ENCODE measurements around the gene CFAP90.

The CFAP90 gene

GRCh38 chr5:7813576-7813975 is 37.4 kb downstream of the CFAP90 start:
- H2AFZ ChIP-seq (ENCODE audit: low read depth, low read length) = no peak overlapping the region
- no peak overlapping the region for H3K4me3 ChIP-seq (ENCODE audit: low read length)
- no peaks in the 10 kb centered on the region for H4K20me1 ChIP-seq (ENCODE audit: insufficient read depth, low read length)
- TF ChIP-seq EZH2phosphoT487 (IDR thresholded peaks at IDR 0.05; ENCODE audit: low read depth) = no peak
- TF ChIP-seq CTCF (IDR thresholded peaks at IDR 0.05; ENCODE audit: low read depth, low read length) = no peak
- H3K4me2 ChIP-seq (ENCODE audit: low read length) = no peak overlapping the region
- H3K79me2 ChIP-seq (ENCODE audit: low read length) = no peaks in the 10 kb centered on the region
- no peaks in the 10 kb centered on the region for H3K36me3 ChIP-seq (replicated peaks; ENCODE audit: low read depth, low read length)
- H3K27me3 ChIP-seq (ENCODE audit: low read depth, low read length) = no peaks in the 10 kb centered on the region
- no peak overlapping the region for H3K9ac ChIP-seq (ENCODE audit: low read length)
- H3K4me1 ChIP-seq (ENCODE audit: low read length) = no peaks in the 10 kb centered on the region
- H3K9me3 ChIP-seq (ENCODE audit: insufficient read depth, low read length) = no peaks in the 10 kb centered on the region
- H3K27ac ChIP-seq (ENCODE audit: low read length) = no peak overlapping the region

GRCh38 chr5:7813007-7813406 is 37.9 kb downstream of the CFAP90 start:
- Histone ChIP-seq H3K9me3 (ENCODE audit: insufficient read depth, low read length) (no peaks in the 10 kb centered on the region), H3K27me3 (ENCODE audit: low read depth, low read length) (no peaks in the 10 kb centered on the region), H3K4me2 (ENCODE audit: low read length) (no peak overlapping the region), H2AFZ (ENCODE audit: low read depth, low read length) (no peak overlapping the region), H3K4me1 (ENCODE audit: low read length) (no peaks in the 10 kb centered on the region), H3K27ac (ENCODE audit: low read length) (no peak overlapping the region), H3K79me2 (ENCODE audit: low read length) (no peaks in the 10 kb centered on the region), H3K36me3 (replicated peaks; ENCODE audit: low read depth, low read length) (no peaks in the 10 kb centered on the region), H3K4me3 (ENCODE audit: low read length) (no peak overlapping the region), H3K9ac (ENCODE audit: low read length) (no peak overlapping the region), H4K20me1 (ENCODE audit: insufficient read depth, low read length) (no peaks in the 10 kb centered on the region)
- no peak for TF ChIP-seq CTCF (IDR thresholded peaks at IDR 0.05; ENCODE audit: low read depth, low read length)
- no peak for TF ChIP-seq EZH2phosphoT487 (IDR thresholded peaks at IDR 0.05; ENCODE audit: low read depth)

GRCh38 chr5:7811715-7812114 is 39.2 kb downstream of the CFAP90 start:
- no peak overlapping the region for H2AFZ ChIP-seq (ENCODE audit: low read depth, low read length)
- H4K20me1 ChIP-seq (ENCODE audit: insufficient read depth, low read length) = no peaks in the 10 kb centered on the region
- H3K27me3 ChIP-seq (ENCODE audit: low read depth, low read length) = no peaks in the 10 kb centered on the region
- no peaks in the 10 kb centered on the region for H3K79me2 ChIP-seq (ENCODE audit: low read length)
- H3K4me3 ChIP-seq (ENCODE audit: low read length) = no peak overlapping the region
- H3K36me3 ChIP-seq (replicated peaks; ENCODE audit: low read depth, low read length) = no peaks in the 10 kb centered on the region
- H3K4me1 ChIP-seq (ENCODE audit: low read length) = no peaks in the 10 kb centered on the region
- H3K27ac ChIP-seq (ENCODE audit: low read length) = no peak overlapping the region
- no peak overlapping the region for H3K9ac ChIP-seq (ENCODE audit: low read length)
- no peak for TF ChIP-seq EZH2phosphoT487 (IDR thresholded peaks at IDR 0.05; ENCODE audit: low read depth)
- no peak for TF ChIP-seq CTCF (IDR thresholded peaks at IDR 0.05; ENCODE audit: low read depth, low read length)
- H3K4me2 ChIP-seq (ENCODE audit: low read length) = no peak overlapping the region
- no peaks in the 10 kb centered on the region for H3K9me3 ChIP-seq (ENCODE audit: insufficient read depth, low read length)

GRCh38 chr5:7808998-7809397 is 41.9 kb downstream of the CFAP90 start:
- Histone ChIP-seq H3K4me3 (ENCODE audit: low read length) (no peak overlapping the region), H2AFZ (ENCODE audit: low read depth, low read length) (no peak overlapping the region), H3K27me3 (ENCODE audit: low read depth, low read length) (no peaks in the 10 kb centered on the region), H3K4me1 (ENCODE audit: low read length) (no peaks in the 10 kb centered on the region), H3K4me2 (ENCODE audit: low read length) (no peak overlapping the region), H3K36me3 (replicated peaks; ENCODE audit: low read depth, low read length) (no peaks in the 10 kb centered on the region), H3K9ac (ENCODE audit: low read length) (no peak overlapping the region), H3K79me2 (ENCODE audit: low read length) (no peaks in the 10 kb centered on the region), H4K20me1 (ENCODE audit: insufficient read depth, low read length) (no peaks in the 10 kb centered on the region), H3K27ac (ENCODE audit: low read length) (no peak overlapping the region), H3K9me3 (ENCODE audit: insufficient read depth, low read length) (no peaks in the 10 kb centered on the region)
- TF ChIP-seq EZH2phosphoT487 (IDR thresholded peaks at IDR 0.05; ENCODE audit: low read depth) (no peak), CTCF (IDR thresholded peaks at IDR 0.05; ENCODE audit: low read depth, low read length) (no peak)

Measured in OCI-LY3 (cell line).